Keratinocyte (primary cell): ENCODE data around the gene HK2.

Experiments
- EZH2 ChIP-seq: IDR thresholded peaks from one replicate; pipeline ENCODE4 v1.6.1; 2012; ENCODE audit warnings: inconsistent platforms, mild to moderate bottlenecking, low read length, moderate library complexity
- TF ChIP-seq, protein P1 (sequence below), 3 experiments: IDR thresholded peaks in 1 of 3; conservative IDR thresholded peaks in 1 of 3; optimal IDR thresholded peaks in 1 of 3; 2 replicates in 2 of 3; 3 replicates in 1 of 3; pipeline versions ENCODE3 to v1.5.1; 2011; ENCODE audit warnings: low read length in 3 of 3, mild to moderate bottlenecking in 3 of 3, moderate library complexity in 2 of 3, control low read depth in 1 of 3, inconsistent platforms in 1 of 3; ENCODE audit not compliant: insufficient read depth in 2 of 3; ENCODE audit errors: extremely low read depth in 1 of 3

GRCh38 chr2:74869517-74869916 is 35.6 kb downstream of the HK2 start:
- TF ChIP-seq, protein P1, sequence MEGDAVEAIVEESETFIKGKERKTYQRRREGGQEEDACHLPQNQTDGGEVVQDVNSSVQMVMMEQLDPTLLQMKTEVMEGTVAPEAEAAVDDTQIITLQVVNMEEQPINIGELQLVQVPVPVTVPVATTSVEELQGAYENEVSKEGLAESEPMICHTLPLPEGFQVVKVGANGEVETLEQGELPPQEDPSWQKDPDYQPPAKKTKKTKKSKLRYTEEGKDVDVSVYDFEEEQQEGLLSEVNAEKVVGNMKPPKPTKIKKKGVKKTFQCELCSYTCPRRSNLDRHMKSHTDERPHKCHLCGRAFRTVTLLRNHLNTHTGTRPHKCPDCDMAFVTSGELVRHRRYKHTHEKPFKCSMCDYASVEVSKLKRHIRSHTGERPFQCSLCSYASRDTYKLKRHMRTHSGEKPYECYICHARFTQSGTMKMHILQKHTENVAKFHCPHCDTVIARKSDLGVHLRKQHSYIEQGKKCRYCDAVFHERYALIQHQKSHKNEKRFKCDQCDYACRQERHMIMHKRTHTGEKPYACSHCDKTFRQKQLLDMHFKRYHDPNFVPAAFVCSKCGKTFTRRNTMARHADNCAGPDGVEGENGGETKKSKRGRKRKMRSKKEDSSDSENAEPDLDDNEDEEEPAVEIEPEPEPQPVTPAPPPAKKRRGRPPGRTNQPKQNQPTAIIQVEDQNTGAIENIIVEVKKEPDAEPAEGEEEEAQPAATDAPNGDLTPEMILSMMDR (optimal IDR thresholded peaks at IDR 0.05 in 1 of 3, IDR thresholded peaks at IDR 0.05 in 1 of 3, conservative IDR thresholded peaks at IDR 0.05 in 1 of 3; ENCODE audit: extremely low read depth in 1 of 3, insufficient read depth in 2 of 3, low read length in 3 of 3), result no peak
- no peak for TF ChIP-seq EZH2
